Measurements from ENCODE around the gene HPGD.

HPGD gene

DNA sequence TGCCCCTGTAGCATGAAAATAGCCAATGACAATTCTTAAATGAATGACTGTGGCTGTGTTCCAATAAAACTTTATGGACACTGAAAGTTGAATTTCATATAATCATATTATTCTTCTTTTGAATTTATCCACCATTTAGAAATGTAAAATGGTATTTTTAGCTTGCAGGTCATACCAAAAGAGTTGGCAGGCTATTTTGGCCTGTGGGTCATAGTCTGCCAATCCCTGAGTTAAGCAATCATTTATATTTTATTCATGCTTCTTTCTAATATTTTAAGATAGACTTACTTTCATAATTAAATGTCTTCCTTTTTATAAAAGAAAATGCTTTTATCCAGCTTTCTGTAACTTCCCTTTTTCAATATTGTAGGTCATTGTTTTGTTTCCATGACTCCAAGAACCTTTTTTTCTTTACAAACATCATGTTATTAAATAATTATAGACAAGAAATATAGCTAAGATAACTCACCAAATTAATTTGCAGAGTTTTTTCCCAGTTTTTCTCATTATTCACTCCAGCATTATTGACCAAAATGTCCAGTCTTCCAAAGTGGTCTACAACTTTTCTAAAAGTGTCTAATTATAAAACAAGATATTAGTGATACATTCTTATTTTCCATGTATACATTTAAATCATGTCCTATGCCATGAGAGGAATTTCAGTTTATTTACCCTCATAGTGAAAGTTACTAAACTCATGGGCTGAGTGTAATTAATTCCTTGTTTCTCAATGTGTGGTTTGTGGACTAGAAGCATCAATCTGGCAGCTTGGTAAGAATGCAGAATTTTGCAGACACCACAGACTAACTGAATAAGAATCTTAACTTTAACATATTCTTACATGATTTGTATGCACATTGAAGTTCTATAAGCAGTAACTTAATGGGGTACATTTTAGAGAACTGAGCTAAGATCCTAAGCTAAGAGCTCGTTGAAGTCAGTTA is 4.5 kb downstream of the HPGD start:
- no peak overlapping the region for H3K4me3 ChIP-seq (replicated peaks; ENCODE audit: low read depth, low read length)
- H3K36me3 ChIP-seq (ENCODE audit: control insufficient read depth, insufficient read depth, low read length) = no peaks in the 10 kb centered on the region
- TF ChIP-seq, protein P1, sequence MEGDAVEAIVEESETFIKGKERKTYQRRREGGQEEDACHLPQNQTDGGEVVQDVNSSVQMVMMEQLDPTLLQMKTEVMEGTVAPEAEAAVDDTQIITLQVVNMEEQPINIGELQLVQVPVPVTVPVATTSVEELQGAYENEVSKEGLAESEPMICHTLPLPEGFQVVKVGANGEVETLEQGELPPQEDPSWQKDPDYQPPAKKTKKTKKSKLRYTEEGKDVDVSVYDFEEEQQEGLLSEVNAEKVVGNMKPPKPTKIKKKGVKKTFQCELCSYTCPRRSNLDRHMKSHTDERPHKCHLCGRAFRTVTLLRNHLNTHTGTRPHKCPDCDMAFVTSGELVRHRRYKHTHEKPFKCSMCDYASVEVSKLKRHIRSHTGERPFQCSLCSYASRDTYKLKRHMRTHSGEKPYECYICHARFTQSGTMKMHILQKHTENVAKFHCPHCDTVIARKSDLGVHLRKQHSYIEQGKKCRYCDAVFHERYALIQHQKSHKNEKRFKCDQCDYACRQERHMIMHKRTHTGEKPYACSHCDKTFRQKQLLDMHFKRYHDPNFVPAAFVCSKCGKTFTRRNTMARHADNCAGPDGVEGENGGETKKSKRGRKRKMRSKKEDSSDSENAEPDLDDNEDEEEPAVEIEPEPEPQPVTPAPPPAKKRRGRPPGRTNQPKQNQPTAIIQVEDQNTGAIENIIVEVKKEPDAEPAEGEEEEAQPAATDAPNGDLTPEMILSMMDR (IDR thresholded peaks at IDR 0.05; ENCODE audit: insufficient read depth, low read length, poor library complexity, severe bottlenecking) = no peak
- DNase-seq (ENCODE audit: extremely low read depth, insufficient read length) = no peak
- H3K27me3 ChIP-seq (replicated peaks; ENCODE audit: control insufficient read depth, insufficient read depth, low read length) = no peaks in the 10 kb centered on the region; the same call in 1 of the 2 replicates

DNA sequence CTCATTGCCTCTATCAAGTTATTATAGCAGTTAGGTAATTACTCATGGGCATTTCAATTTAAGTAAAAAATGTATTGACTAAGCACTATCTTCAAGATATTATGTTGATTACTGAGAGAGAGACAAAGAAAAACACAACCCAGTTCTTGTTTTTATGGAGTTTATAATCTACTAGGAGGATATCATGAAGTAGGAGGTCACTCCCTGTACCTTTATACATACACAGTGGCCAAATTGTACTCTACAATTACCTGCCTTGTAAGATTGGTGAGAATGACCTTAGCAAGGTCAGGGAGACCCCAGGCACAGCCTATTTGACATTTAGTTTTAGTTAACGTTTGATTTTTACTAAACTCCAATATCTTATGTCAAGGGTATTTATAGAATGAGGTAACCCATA is 5.5 kb downstream of the HPGD start:
- no peaks in the 10 kb centered on the region for H3K27me3 ChIP-seq (replicated peaks; ENCODE audit: control insufficient read depth, insufficient read depth, low read length)
- TF ChIP-seq, protein P1 (IDR thresholded peaks at IDR 0.05; ENCODE audit: insufficient read depth, low read length, poor library complexity, severe bottlenecking) = no peak
- no peaks in the 10 kb centered on the region for H3K36me3 ChIP-seq (ENCODE audit: control insufficient read depth, insufficient read depth, low read length)
- H3K4me3 ChIP-seq (replicated peaks; ENCODE audit: low read depth, low read length) = no peak overlapping the region
- DNase-seq (ENCODE audit: extremely low read depth, insufficient read length) = no peak

DNA sequence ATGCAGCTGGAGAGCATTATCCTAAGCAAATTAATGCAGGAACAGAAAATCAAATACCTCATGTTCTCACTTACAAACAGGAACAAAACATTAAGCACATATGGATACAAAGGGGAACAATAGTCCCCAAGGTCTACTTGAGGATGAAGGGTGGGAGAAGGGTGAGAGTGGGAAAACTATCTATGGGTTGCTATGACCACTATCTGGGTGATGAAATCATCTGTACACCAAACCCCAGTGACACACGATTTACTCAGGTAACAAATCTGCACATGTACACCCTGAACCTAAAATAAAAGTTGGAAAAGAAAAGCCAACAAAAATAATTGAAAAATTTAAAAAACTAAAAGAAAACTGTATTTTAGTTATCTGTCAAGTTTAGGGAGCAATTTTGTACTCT is 5.9 kb downstream of the HPGD start:
- Histone ChIP-seq H3K27me3 (replicated peaks; ENCODE audit: control insufficient read depth, insufficient read depth, low read length) (no peaks in the 10 kb centered on the region), H3K4me3 (replicated peaks; ENCODE audit: low read depth, low read length) (no peak overlapping the region), H3K36me3 (ENCODE audit: control insufficient read depth, insufficient read depth, low read length) (no peaks in the 10 kb centered on the region)
- no peak for DNase-seq (ENCODE audit: extremely low read depth, insufficient read length)
- TF ChIP-seq, protein P1 (IDR thresholded peaks at IDR 0.05; ENCODE audit: insufficient read depth, low read length, poor library complexity, severe bottlenecking) = no peak

DNA sequence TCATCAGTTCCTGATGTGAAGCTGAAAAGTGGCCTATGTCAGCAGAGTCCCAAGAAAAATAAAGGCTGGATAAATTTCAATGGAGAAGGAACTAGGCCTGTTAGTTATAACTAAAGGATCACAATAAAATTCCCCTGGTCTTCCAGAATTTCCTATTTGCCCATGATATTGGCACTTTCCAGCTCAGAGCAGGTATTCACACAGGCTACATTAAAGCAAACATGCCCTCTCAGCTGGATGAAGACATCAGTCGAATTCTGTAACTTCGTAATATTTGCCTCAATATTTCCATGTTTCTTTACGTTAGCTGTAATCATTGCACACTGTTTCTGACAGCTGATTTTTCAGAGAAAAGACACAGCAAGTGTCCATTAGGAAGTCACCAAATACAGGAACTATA is 9.5 kb downstream of the HPGD start:
- TF ChIP-seq, protein P1 (IDR thresholded peaks at IDR 0.05; ENCODE audit: insufficient read depth, low read length, poor library complexity, severe bottlenecking) = no peak
- DNase-seq (ENCODE audit: extremely low read depth, insufficient read length) = no peak
- Histone ChIP-seq H3K4me3 (replicated peaks; ENCODE audit: low read depth, low read length) (no peak overlapping the region), H3K27me3 (replicated peaks; ENCODE audit: control insufficient read depth, insufficient read depth, low read length) (no peaks in the 10 kb centered on the region), H3K36me3 (ENCODE audit: control insufficient read depth, insufficient read depth, low read length) (no peaks in the 10 kb centered on the region)

DNA sequence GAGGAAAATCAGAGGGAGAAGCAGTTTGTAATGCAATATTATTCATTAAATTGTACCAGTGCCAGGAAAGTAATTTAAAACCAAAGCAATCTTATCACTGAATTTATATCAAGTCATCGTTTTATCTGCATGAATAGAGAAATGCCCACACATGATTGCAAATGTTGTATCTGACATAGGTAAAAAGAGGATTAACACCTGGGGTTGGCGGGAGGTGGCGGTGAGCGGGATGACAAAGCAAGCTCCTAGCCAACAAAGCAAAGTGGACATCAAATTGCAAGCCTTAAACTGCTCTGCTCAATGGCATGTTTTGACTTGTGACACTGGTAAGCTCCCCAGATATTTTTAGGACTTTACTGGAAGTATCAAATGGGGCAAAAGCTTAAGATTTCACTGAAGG is 16.4 kb downstream of the HPGD start:
- Histone ChIP-seq H3K36me3 (ENCODE audit: control insufficient read depth, insufficient read depth, low read length) (no peaks in the 10 kb centered on the region), H3K4me3 (replicated peaks; ENCODE audit: low read depth, low read length) (no peak overlapping the region), H3K27me3 (replicated peaks; ENCODE audit: control insufficient read depth, insufficient read depth, low read length) (no peaks in the 10 kb centered on the region)
- TF ChIP-seq, protein P1 (IDR thresholded peaks at IDR 0.05; ENCODE audit: insufficient read depth, low read length, poor library complexity, severe bottlenecking) = no peak
- no peak for DNase-seq (ENCODE audit: extremely low read depth, insufficient read length)
